ENCODE results near the gene SBF2.

The SBF2 gene

GRCh38 chr11:10208131-10208575 is 85.9 kb downstream of the SBF2 start:
- Histone ChIP-seq H3F3A (ENCODE audit: control insufficient read depth, insufficient read depth) (no peaks in the 10 kb centered on the region), H3K79me2 (ENCODE audit: control insufficient read depth, low read length) (no peaks in the 10 kb centered on the region), H3K27me3 (ENCODE audit: control insufficient read depth, low read length) (peaks cover 17% of the 10 kb centered on the region), H3K4me2 (ENCODE audit: low read length) (no peak overlapping the region), H3K9me3 (ENCODE audit: control insufficient read depth, insufficient read depth, low read length) (no peaks in the 10 kb centered on the region; the same call in 1 of the 2 replicates), H3K36me3 (ENCODE audit: control insufficient read depth, low read length) (no peaks in the 10 kb centered on the region), H3K27ac (ENCODE audit: low read depth, low read length) (no peak overlapping the region), H4K20me1 (ENCODE audit: control insufficient read depth, insufficient read depth, low read depth, low read length) (no peaks in the 10 kb centered on the region), H3K4me1 (ENCODE audit: control insufficient read depth, low read length) (0 out of 2 replicates have a peak, but pooled peaks cover 11% of the 10 kb centered on the region), H3K4me3 (ENCODE audit: low read length) (no peak overlapping the region), H3K9me2 (replicated peaks; ENCODE audit: control insufficient read depth, low read length) (no peaks in the 10 kb centered on the region)
- TF ChIP-seq CTCF (IDR thresholded peaks at IDR 0.05; ENCODE audit: low read depth, low read length, poor library complexity, severe bottlenecking): peak; percentile 71
- no peak for TF ChIP-seq EZH2phosphoT487 (IDR thresholded peaks at IDR 0.05; ENCODE audit: borderline replicate concordance, low read length)

- peaks cover 11% of the 10 kb centered on the region; the same call in 1 of the 2 replicates for H3K27me3 ChIP-seq (ENCODE audit: control insufficient read depth, low read length)
Measured at GRCh38 chr11:10205928-10206327, 88.1 kb downstream of the SBF2 start.

GRCh38 chr11:10204021-10204420 is 90.0 kb downstream of the SBF2 start:
- no peaks in the 10 kb centered on the region; the same call in 1 of the 2 replicates for H3K9me3 ChIP-seq (ENCODE audit: control insufficient read depth, insufficient read depth, low read length)
- no peaks in the 10 kb centered on the region for H3F3A ChIP-seq (ENCODE audit: control insufficient read depth, insufficient read depth)
- 0 out of 2 replicates have a peak, but pooled peaks cover 6% of the 10 kb centered on the region for H3K4me1 ChIP-seq (ENCODE audit: control insufficient read depth, low read length)
- no peaks in the 10 kb centered on the region for H3K36me3 ChIP-seq (ENCODE audit: control insufficient read depth, low read length)
- no peaks in the 10 kb centered on the region for H3K9me2 ChIP-seq (replicated peaks; ENCODE audit: control insufficient read depth, low read length)
- H3K4me3 ChIP-seq (ENCODE audit: low read length): no peak overlapping the region
- no peak overlapping the region for H3K27ac ChIP-seq (ENCODE audit: low read depth, low read length)
- H3K79me2 ChIP-seq (ENCODE audit: control insufficient read depth, low read length): no peaks in the 10 kb centered on the region
- H3K4me2 ChIP-seq (ENCODE audit: low read length): no peak overlapping the region
- no peaks in the 10 kb centered on the region for H4K20me1 ChIP-seq (ENCODE audit: control insufficient read depth, insufficient read depth, low read depth, low read length)
- TF ChIP-seq CTCF (IDR thresholded peaks at IDR 0.05; ENCODE audit: low read depth, low read length, poor library complexity, severe bottlenecking): no peak
- TF ChIP-seq EZH2phosphoT487 (IDR thresholded peaks at IDR 0.05; ENCODE audit: borderline replicate concordance, low read length): no peak
- peaks cover 11% of the 10 kb centered on the region; the same call in 1 of the 2 replicates for H3K27me3 ChIP-seq (ENCODE audit: control insufficient read depth, low read length)

More at GRCh38 chr11:10205928-10206327, 88.1 kb downstream of the SBF2 start:
- Histone ChIP-seq H3K79me2 (ENCODE audit: control insufficient read depth, low read length) (no peaks in the 10 kb centered on the region), H3K9me2 (replicated peaks; ENCODE audit: control insufficient read depth, low read length) (no peaks in the 10 kb centered on the region), H3K36me3 (ENCODE audit: control insufficient read depth, low read length) (no peaks in the 10 kb centered on the region), H3K9me3 (ENCODE audit: control insufficient read depth, insufficient read depth, low read length) (no peaks in the 10 kb centered on the region; the same call in 1 of the 2 replicates), H3K4me1 (ENCODE audit: control insufficient read depth, low read length) (0 out of 2 replicates have a peak, but pooled peaks cover 6% of the 10 kb centered on the region), H3K4me2 (ENCODE audit: low read length) (no peak overlapping the region), H4K20me1 (ENCODE audit: control insufficient read depth, insufficient read depth, low read depth, low read length) (no peaks in the 10 kb centered on the region), H3K4me3 (ENCODE audit: low read length) (no peak overlapping the region), H3K27ac (ENCODE audit: low read depth, low read length) (no peak overlapping the region), H3F3A (ENCODE audit: control insufficient read depth, insufficient read depth) (no peaks in the 10 kb centered on the region)
- TF ChIP-seq CTCF (IDR thresholded peaks at IDR 0.05; ENCODE audit: low read depth, low read length, poor library complexity, severe bottlenecking) (no peak), EZH2phosphoT487 (IDR thresholded peaks at IDR 0.05; ENCODE audit: borderline replicate concordance, low read length) (no peak)
